Measurements from ENCODE around the gene FOXO4.

- no peak for TF ChIP-seq CTCF (conservative IDR thresholded peaks at IDR 0.05; ENCODE audit: low read length)
- no peak for TF ChIP-seq EZH2phosphoT487 (IDR thresholded peaks at IDR 0.05; ENCODE audit: borderline replicate concordance, low read depth, low read length)
These were observed 1.0 kb downstream of the FOXO4 start for GRCh38 chrX:71096760-71097032.
